Endothelial cell of umbilical vein (primary cell): Measurements from ENCODE around the gene DSG1. TPM values are rescaled to one million over a fixed set of nuclear protein-coding genes. Genes with fewer than 3 reads are reported as not detected.

Experiments
- BruUV-seq: library from RNA; stranded (reverse); fragments of 400-500 nt; replicated peaks from 2 replicates; lab custom pipeline; 2021; lab: Mats Ljungman, UMichigan
- CTCF ChIA-PET: fragments of 300-600, 350-600 bp; sonication (Branson Sonifier 250); formaldehyde crosslinking; loops from one replicate; lab custom pipeline; 2021; ENCODE audit warnings: antibody characterized with exemption, inconsistent platforms; lab: Charles Lee
- POLR2A ChIA-PET: fragments of 300-600, 350-600 bp; sonication (Branson Sonifier 250); formaldehyde crosslinking; loops from one replicate; lab custom pipeline; 2021; ENCODE audit warnings: antibody characterized with exemption, inconsistent platforms; lab: Charles Lee
- DNase-seq: peaks from one replicate; pipeline ENCODE4 v3.0.0-alpha.2; 2011; ENCODE audit warnings: low read depth, low spot score
- FAIRE-seq: peaks from 2 replicates; lab custom pipeline; 2011; peaks lifted over from hg19 to GRCh38; lab: Jason Lieb, UNC
- H2AFZ ChIP-seq: 2 replicates; pipeline ENCODE4 v1.6.0; 2012; ENCODE audit warnings: low read depth, low read length, control low read depth, inconsistent platforms
- H3K27ac ChIP-seq: 2 replicates; pipeline ENCODE4 v1.5.1; 2011; ENCODE audit warnings: low read depth, mild to moderate bottlenecking, control low read depth, low read length, moderate library complexity; ENCODE audit not compliant: insufficient read depth
- H3K27me3 ChIP-seq, 2 experiments: 2 replicates each; pipeline versions ENCODE4 v1.6.0 to v1.6.1; 2011; ENCODE audit warnings: low read length in 2 of 2, mixed read lengths in 1 of 2; ENCODE audit not compliant: control insufficient read depth in 2 of 2, insufficient read depth in 2 of 2
- H3K36me3 ChIP-seq, 2 experiments: 2 replicates in 1 of 2; 3 replicates in 1 of 2; pipeline ENCODE4 v1.5.1; 2011; ENCODE audit warnings: low read length in 2 of 2, mild to moderate bottlenecking in 1 of 2, moderate library complexity in 1 of 2; ENCODE audit not compliant: control insufficient read depth in 2 of 2, insufficient read depth in 2 of 2; ENCODE audit errors: extremely low read depth in 1 of 2
- H3K4me1 ChIP-seq: 3 replicates; pipeline ENCODE4 v1.5.1; 2011; ENCODE audit warnings: mild to moderate bottlenecking, low read length; ENCODE audit not compliant: control insufficient read depth, insufficient read depth; ENCODE audit errors: extremely low read depth
- H3K4me2 ChIP-seq: 2 replicates; pipeline ENCODE4 v1.6.1; 2011; ENCODE audit warnings: low read length, control low read depth, mixed read lengths; ENCODE audit not compliant: insufficient read depth
- H3K4me3 ChIP-seq, 3 experiments: fragments of 200-600 bp in 1 of 3; sonication (generic), shearing (Covaris generic) in 1 of 3; replicated peaks in 1 of 3; 2 replicates each; pipeline ENCODE4 v1.5.1; 2011 to 2016; ENCODE audit warnings: control low read depth in 3 of 3, low read length in 3 of 3, mild to moderate bottlenecking in 2 of 3, inconsistent platforms in 1 of 3, low read depth in 1 of 3, moderate library complexity in 1 of 3; ENCODE audit not compliant: insufficient read depth in 1 of 3
- H3K79me2 ChIP-seq: 2 replicates; pipeline ENCODE4 v1.6.0; 2012; ENCODE audit warnings: low read length, inconsistent platforms; ENCODE audit not compliant: control insufficient read depth, insufficient read depth
- H3K9ac ChIP-seq: replicated peaks from 2 replicates; pipeline ENCODE3; 2011; ENCODE audit warnings: low read length, control low read depth; ENCODE audit not compliant: insufficient read depth; ENCODE audit errors: extremely low read depth
- H3K9me1 ChIP-seq: replicated peaks from 3 replicates; pipeline ENCODE4 v1.6.0; 2011; ENCODE audit warnings: mild to moderate bottlenecking, low read length; ENCODE audit not compliant: control insufficient read depth, insufficient read depth; ENCODE audit errors: extremely low read depth
- H3K9me3 ChIP-seq: replicated peaks from 2 replicates; pipeline ENCODE4 v1.5.1; 2012; ENCODE audit warnings: low read length, inconsistent platforms; ENCODE audit not compliant: control insufficient read depth, insufficient read depth
- H4K20me1 ChIP-seq: replicated peaks from 2 replicates; pipeline ENCODE3; 2011; ENCODE audit warnings: mild to moderate bottlenecking, low read length; ENCODE audit not compliant: control insufficient read depth, insufficient read depth; ENCODE audit errors: extremely low read depth
- CTCF ChIP-seq, 2 donors: IDR thresholded peaks; 1 replicate in 1 of 2; 2 replicates in 1 of 2; pipeline ENCODE4 v1.5.1; 2011; ENCODE audit warnings: low read length in 2 of 2, mild to moderate bottlenecking in 2 of 2, moderate library complexity in 2 of 2, control low read depth in 1 of 2, inconsistent platforms in 1 of 2, low read depth in 1 of 2; ENCODE audit not compliant: insufficient read depth in 1 of 2; ENCODE audit errors: extremely low read depth in 1 of 2
- EZH2 ChIP-seq: IDR thresholded peaks from 2 replicates; pipeline ENCODE4 v1.6.1; 2012; ENCODE audit warnings: borderline replicate concordance, low read depth, mild to moderate bottlenecking, moderate library complexity, low read length, inconsistent platforms; ENCODE audit not compliant: severe bottlenecking
- FOS ChIP-seq: IDR thresholded peaks from 2 replicates; pipeline ENCODE4 v1.6.1; 2011; ENCODE audit warnings: mild to moderate bottlenecking, low read length, moderate library complexity, borderline replicate concordance; ENCODE audit not compliant: insufficient read depth
- GATA2 ChIP-seq: IDR thresholded peaks from 2 replicates; pipeline ENCODE4 v1.7.0; 2011; ENCODE audit warnings: low read depth, mild to moderate bottlenecking, moderate library complexity, mixed read lengths, low read length; ENCODE audit not compliant: insufficient read length, insufficient read depth
- JUN ChIP-seq: IDR thresholded peaks from 2 replicates; pipeline ENCODE4 v1.6.1; 2011; ENCODE audit warnings: borderline replicate concordance, low read depth; ENCODE audit not compliant: insufficient read length, insufficient read depth
- MAX ChIP-seq: IDR thresholded peaks from 2 replicates; pipeline ENCODE4 v1.6.1; 2011; ENCODE audit not compliant: insufficient read depth, insufficient read length
- MYC ChIP-seq: IDR thresholded peaks from one replicate; pipeline ENCODE4 v1.6.1; 2011; ENCODE audit warnings: mild to moderate bottlenecking, low read depth, low read length
- POLR2A ChIP-seq: IDR thresholded peaks from 2 replicates; pipeline ENCODE4 v1.6.1; 2012; ENCODE audit warnings: low read depth, mild to moderate bottlenecking, control low read depth, low read length
- POLR2AphosphoS5 ChIP-seq: IDR thresholded peaks from 2 replicates; pipeline ENCODE4 v1.6.1; 2012; ENCODE audit warnings: low read depth, mild to moderate bottlenecking, control low read depth, low read length, moderate library complexity; ENCODE audit not compliant: insufficient read depth
- dilution Hi-C: fragments of 300-500 bp; cut with MboI; formaldehyde crosslinking; loops from one replicate; pipeline ENCODE4 v1.15.0; 2019; ENCODE audit warnings: low sequenced_read_pairs; ENCODE audit not compliant: extremely low pct_ligation_motif_present
- intact Hi-C: fragments of 100-400 bp; cut with micrococcal nuclease; formaldehyde crosslinking; loops from one replicate; pipeline ENCODE4 v1.10.0; 2022
- polyA plus RNA-seq, 4 experiments: library from polyadenylated mRNA; depleted of rRNA in 3 of 4; stranded (reverse) in 3 of 4; unstranded in 1 of 4; fragments of >200 nt; gene quantifications; 2 replicates each; pipeline versions ENCODE4 v1.2.1 to v1.2.3, GENCODE V29; 2011 to 2012; ENCODE audit warnings: missing spikeins in 1 of 4
- total RNA-seq: library from RNA; stranded (reverse); gene quantifications from 2 replicates; pipeline ENCODE4 v1.2.3, GENCODE V29; 2021

The DSG1 gene
- total and polyA plus RNA-seq, 2 donors (not counting 3 experiments of a cell fraction or from before 2014, with no cell fraction given): not detected

- dilution Hi-C loops: no loop called here
- Histone ChIP-seq H3K27me3 (no peaks in the 10 kb centered on the region), H3K4me2 (no peak overlapping the region), H3K4me1 (peaks cover 23% of the 10 kb centered on the region), H3K9me3 (no peaks in the 10 kb centered on the region), H4K20me1 (no peaks in the 10 kb centered on the region), H3K36me3 (no peaks in the 10 kb centered on the region), H3K27ac (no peak overlapping the region), H3K9ac (no peak overlapping the region), H3K79me2 (no peaks in the 10 kb centered on the region), H3K9me1 (no peaks in the 10 kb centered on the region), H3K4me3 (no peak overlapping the region), H2AFZ (no peak overlapping the region)
- peak; percentile 34 for DNase-seq
- no peak for FAIRE-seq
- intact Hi-C loops: no loop called here
- ChIA-PET POLR2A (no interaction called here), CTCF (no interaction called here)
- no peak for TF ChIP-seq POLR2AphosphoS5
- no peak for TF ChIP-seq MYC
- TF ChIP-seq MAX: no peak
- TF ChIP-seq EZH2: no peak
- TF ChIP-seq POLR2A: no peak
- TF ChIP-seq FOS: peak; percentile 41
- peak; percentile 54 for TF ChIP-seq GATA2
- no peak for TF ChIP-seq CTCF (IDR thresholded peaks at IDR 0.05; ENCODE audit: extremely low read depth in 1 of 2, insufficient read depth in 1 of 2, low read depth in 1 of 2, low read length in 2 of 2)
- TF ChIP-seq JUN: peak; percentile 65
- BruUV-seq: no TSS peak
Measured at GRCh38 chr18:31302991-31303390, 15.0 kb upstream of the DSG1 start.
